H9 (cell line): ENCODE results near the gene PLA2G4C. TPM values are rescaled to one million over a fixed set of nuclear protein-coding genes. Genes with fewer than 3 reads are reported as not detected.

Source experiments
- DNase-seq: peaks from one replicate; pipeline ENCODE4 v3.0.0-alpha.2; 2017
- H2AFZ ChIP-seq: one replicate; pipeline ENCODE4 v1.6.1; 2013; ENCODE audit warnings: mild to moderate bottlenecking, low read length, control low read depth, moderate library complexity
- H2AK5ac ChIP-seq: 2 replicates; pipeline ENCODE4 v1.6.1; 2013; ENCODE audit warnings: low read length, control low read depth, mixed read lengths; ENCODE audit not compliant: insufficient read length
- H2BK120ac ChIP-seq: one replicate; pipeline ENCODE4 v1.6.1; 2013; ENCODE audit warnings: low read depth, mild to moderate bottlenecking, low read length, control low read depth, inconsistent platforms; ENCODE audit not compliant: poor library complexity, severe bottlenecking
- H2BK12ac ChIP-seq: 2 replicates; pipeline ENCODE4 v1.6.1; 2013; ENCODE audit warnings: low read length, control low read depth, mixed read lengths, low read depth; ENCODE audit not compliant: insufficient read length
- H2BK15ac ChIP-seq: 2 replicates; pipeline ENCODE4 v1.6.1; 2013; ENCODE audit warnings: low read depth, low read length, control low read depth
- H2BK20ac ChIP-seq: one replicate; pipeline ENCODE4 v1.6.1; 2013; ENCODE audit warnings: low read depth, mild to moderate bottlenecking, low read length, control low read depth, inconsistent platforms; ENCODE audit not compliant: poor library complexity, severe bottlenecking
- H2BK5ac ChIP-seq: 2 replicates; pipeline ENCODE4 v1.6.1; 2013; ENCODE audit warnings: low read length, control low read depth, mixed read lengths; ENCODE audit not compliant: insufficient read length
- H3K14ac ChIP-seq: 2 replicates; pipeline ENCODE4 v1.6.1; 2013; ENCODE audit warnings: low read length, control low read depth; ENCODE audit not compliant: insufficient read depth
- H3K18ac ChIP-seq: 2 replicates; pipeline ENCODE4 v1.6.1; 2013; ENCODE audit warnings: low read depth, mild to moderate bottlenecking, mixed read lengths, low read length, control low read depth; ENCODE audit not compliant: insufficient read length
- H3K23ac ChIP-seq: 2 replicates; pipeline ENCODE4 v1.6.1; 2013; ENCODE audit warnings: low read length, control low read depth, mixed read lengths, low read depth; ENCODE audit not compliant: insufficient read length
- H3K23me2 ChIP-seq: 2 replicates; pipeline ENCODE4 v1.6.1; 2013; ENCODE audit warnings: low read depth, mild to moderate bottlenecking, mixed read lengths, low read length, control low read depth; ENCODE audit not compliant: insufficient read length, poor library complexity, severe bottlenecking
- H3K27ac ChIP-seq: 2 replicates; pipeline ENCODE4 v1.5.1; 2013; ENCODE audit warnings: low read length, control low read depth, mixed read lengths, low read depth; ENCODE audit not compliant: insufficient read length
- H3K27me3 ChIP-seq: 2 replicates; pipeline ENCODE4 v1.6.1; 2013; ENCODE audit warnings: low read length, control low read depth, inconsistent platforms; ENCODE audit not compliant: insufficient read depth
- H3K4ac ChIP-seq: 2 replicates; pipeline ENCODE4 v1.6.1; 2013; ENCODE audit warnings: low read depth, mild to moderate bottlenecking, control low read depth, inconsistent platforms, low read length, moderate library complexity
- H3K4me1 ChIP-seq: 2 replicates; pipeline ENCODE4 v1.6.1; 2013; ENCODE audit warnings: low read length, control low read depth, inconsistent platforms; ENCODE audit not compliant: insufficient read depth
- H3K4me2 ChIP-seq: 2 replicates; pipeline ENCODE4 v1.6.1; 2013; ENCODE audit warnings: low read length, control low read depth, mixed read lengths; ENCODE audit not compliant: insufficient read length, insufficient read depth
- H3K56ac ChIP-seq: 2 replicates; pipeline ENCODE4 v1.6.1; 2013; ENCODE audit warnings: low read depth, mild to moderate bottlenecking, mixed read lengths, low read length, control low read depth; ENCODE audit not compliant: insufficient read length
- H3K79me1 ChIP-seq: 2 replicates; pipeline ENCODE4 v1.6.1; 2013; ENCODE audit warnings: low read depth, mild to moderate bottlenecking, moderate library complexity, low read length, control low read depth, inconsistent platforms; ENCODE audit not compliant: insufficient read depth, poor library complexity, severe bottlenecking
- H3K79me2 ChIP-seq: 2 replicates; pipeline ENCODE4 v1.6.1; 2013; ENCODE audit warnings: low read length, control low read depth, inconsistent platforms; ENCODE audit not compliant: insufficient read depth
- H3K9ac ChIP-seq: 2 replicates; pipeline ENCODE4 v1.6.1; 2013; ENCODE audit warnings: low read length, control low read depth, mixed read lengths; ENCODE audit not compliant: insufficient read length; ENCODE audit errors: extremely low read depth
- H3K9me3 ChIP-seq: one replicate; pipeline ENCODE4 v1.6.1; 2013; ENCODE audit warnings: low read depth, low read length, inconsistent platforms; ENCODE audit not compliant: control insufficient read depth
- H3T11ph ChIP-seq: one replicate; pipeline ENCODE4 v1.6.1; 2013; ENCODE audit warnings: mild to moderate bottlenecking, low read length, control low read depth, inconsistent platforms
- H4K20me1 ChIP-seq: one replicate; pipeline ENCODE4 v1.6.1; 2013; ENCODE audit not compliant: control insufficient read depth, insufficient read length, insufficient read depth
- H4K5ac ChIP-seq: 2 replicates; pipeline ENCODE4 v1.6.1; 2013; ENCODE audit warnings: low read depth, mild to moderate bottlenecking, mixed read lengths, low read length, control low read depth; ENCODE audit not compliant: insufficient read length
- H4K8ac ChIP-seq: replicated peaks from 2 replicates; pipeline ENCODE4 v1.6.1; 2013; ENCODE audit warnings: low read length, control low read depth, mixed read lengths, low read depth; ENCODE audit not compliant: insufficient read length
- H4K91ac ChIP-seq: 2 replicates; pipeline ENCODE4 v1.6.1; 2013; ENCODE audit warnings: low read depth, mild to moderate bottlenecking, moderate library complexity, mixed read lengths, low read length, control low read depth; ENCODE audit not compliant: insufficient read length
- H3K27ac Mint-ChIP-seq, 3 experiments: 2 replicates in 2 of 3; 3 replicates in 1 of 3; pipeline ENCODE4 v1.8.0; 2020 to 2021; ENCODE audit warnings: mixed read lengths in 3 of 3, mild to moderate bottlenecking in 1 of 3, moderate library complexity in 1 of 3
- H3K27me3 Mint-ChIP-seq: 2 replicates; pipeline ENCODE4 v1.8.0; 2021; ENCODE audit warnings: low read depth, mild to moderate bottlenecking, moderate library complexity, mixed read lengths
- H3K36me3 Mint-ChIP-seq, 3 experiments: 2 replicates in 2 of 3; 3 replicates in 1 of 3; pipeline ENCODE4 v1.8.0; 2020 to 2021; ENCODE audit warnings: low read depth in 3 of 3, mixed read lengths in 3 of 3; ENCODE audit not compliant: insufficient read depth in 1 of 3
- H3K4me1 Mint-ChIP-seq, 2 experiments: 2 replicates each; pipeline ENCODE4 v1.8.0; 2020; ENCODE audit warnings: mixed read lengths in 2 of 2
- H3K4me3 Mint-ChIP-seq, 2 experiments: 2 replicates in 1 of 2; 3 replicates in 1 of 2; pipeline ENCODE4 v1.8.0; 2020 to 2021; ENCODE audit warnings: mild to moderate bottlenecking in 2 of 2, mixed read lengths in 2 of 2, moderate library complexity in 1 of 2
- H3K9me3 Mint-ChIP-seq, 2 experiments: 2 replicates in 1 of 2; 3 replicates in 1 of 2; pipeline ENCODE4 v1.8.0; 2020; ENCODE audit warnings: mild to moderate bottlenecking in 2 of 2, mixed read lengths in 2 of 2, moderate library complexity in 1 of 2
- WGBS: extraction: QIAGEN DNeasy Blood & Tissue Kit; methylation state at CpG from one replicate; pipeline ENCODE4 v1.1.7; 2013; ENCODE audit warnings: missing lambda C conversion rate, low lambda C conversion rate, mixed read lengths; ENCODE audit not compliant: insufficient read length; ENCODE audit errors: extremely low coverage; 5-methylcytosine and 5-hydroxymethylcytosine counted together
- total RNA-seq: library from RNA; stranded (reverse); gene quantifications from 2 replicates; pipeline ENCODE4 v1.2.1, GENCODE V29; 2021
- TF ChIP-seq, protein P1 (sequence below): fragments of 200-600 bp; sonication (generic); conservative IDR thresholded peaks from 3 replicates; pipeline ENCODE4 v1.8.0; 2021; ENCODE audit warnings: antibody characterized with exemption, mild to moderate bottlenecking

Gene PLA2G4C
- total RNA-seq, 1 experiment from 2014 or later = 7.0 TPM

DNA sequence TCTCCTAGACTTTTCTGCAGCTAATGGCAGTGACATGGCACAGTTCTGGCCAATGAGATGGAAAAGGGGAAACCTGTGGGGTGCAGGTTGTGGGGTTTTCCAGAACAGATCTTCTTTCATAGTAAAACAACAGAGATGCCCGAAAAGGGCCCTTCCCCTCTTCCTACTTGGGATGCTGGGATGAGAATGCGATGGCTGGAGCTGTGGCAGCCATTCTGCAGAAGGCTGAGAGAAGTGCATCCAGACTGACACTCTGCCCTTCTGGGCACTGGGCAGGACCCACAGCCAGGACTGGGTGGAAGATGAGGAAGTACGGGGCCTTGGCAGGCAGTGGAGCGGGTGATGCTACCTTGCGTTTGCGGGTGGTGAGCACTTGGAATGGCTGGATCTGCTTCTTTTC is 16.9 kb upstream of the PLA2G4C start:
- Mint-ChIP-seq H3K4me1 (peaks cover 8 to 11% of the 10 kb centered on the region in 2 experiments), H3K27me3 (no peaks in the 10 kb centered on the region), H3K36me3 (peaks cover 51 to 91% (median 82%) of the 10 kb centered on the region in 3 experiments), H3K4me3 (no peak overlapping the region), H3K9me3 (no peaks in the 10 kb centered on the region), H3K27ac (peak overlapping the region in 1 of 3 experiments; percentile 76; a peak in 1 of 7 replicates)
- no peak overlapping the region for H2AFZ ChIP-seq
- no peak overlapping the region for H2BK120ac ChIP-seq
- H3K4me1 ChIP-seq = no peaks in the 10 kb centered on the region
- no peak overlapping the region for H3K4me2 ChIP-seq
- H2BK20ac ChIP-seq = no peak overlapping the region
- H3K56ac ChIP-seq = no peak overlapping the region
- no peak overlapping the region for H2BK15ac ChIP-seq
- no peaks in the 10 kb centered on the region for H3K23me2 ChIP-seq
- H3K79me2 ChIP-seq = no peaks in the 10 kb centered on the region
- H3K18ac ChIP-seq = no peak overlapping the region
- H3K79me1 ChIP-seq = no peaks in the 10 kb centered on the region
- TF ChIP-seq, protein P1, sequence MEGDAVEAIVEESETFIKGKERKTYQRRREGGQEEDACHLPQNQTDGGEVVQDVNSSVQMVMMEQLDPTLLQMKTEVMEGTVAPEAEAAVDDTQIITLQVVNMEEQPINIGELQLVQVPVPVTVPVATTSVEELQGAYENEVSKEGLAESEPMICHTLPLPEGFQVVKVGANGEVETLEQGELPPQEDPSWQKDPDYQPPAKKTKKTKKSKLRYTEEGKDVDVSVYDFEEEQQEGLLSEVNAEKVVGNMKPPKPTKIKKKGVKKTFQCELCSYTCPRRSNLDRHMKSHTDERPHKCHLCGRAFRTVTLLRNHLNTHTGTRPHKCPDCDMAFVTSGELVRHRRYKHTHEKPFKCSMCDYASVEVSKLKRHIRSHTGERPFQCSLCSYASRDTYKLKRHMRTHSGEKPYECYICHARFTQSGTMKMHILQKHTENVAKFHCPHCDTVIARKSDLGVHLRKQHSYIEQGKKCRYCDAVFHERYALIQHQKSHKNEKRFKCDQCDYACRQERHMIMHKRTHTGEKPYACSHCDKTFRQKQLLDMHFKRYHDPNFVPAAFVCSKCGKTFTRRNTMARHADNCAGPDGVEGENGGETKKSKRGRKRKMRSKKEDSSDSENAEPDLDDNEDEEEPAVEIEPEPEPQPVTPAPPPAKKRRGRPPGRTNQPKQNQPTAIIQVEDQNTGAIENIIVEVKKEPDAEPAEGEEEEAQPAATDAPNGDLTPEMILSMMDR = no peak
- H3K14ac ChIP-seq = no peak overlapping the region
- no peak overlapping the region for H4K8ac ChIP-seq
- no peak overlapping the region for H3K27ac ChIP-seq
- no peaks in the 10 kb centered on the region for H3K27me3 ChIP-seq
- H2BK5ac ChIP-seq = no peak overlapping the region
- no peaks in the 10 kb centered on the region for H4K20me1 ChIP-seq
- no peak overlapping the region for H3K23ac ChIP-seq
- H3T11ph ChIP-seq = no peak overlapping the region
- H4K91ac ChIP-seq = no peak overlapping the region
- no peak overlapping the region for H4K5ac ChIP-seq
- no peaks in the 10 kb centered on the region for H3K9me3 ChIP-seq
- H3K4ac ChIP-seq = no peak overlapping the region
- no peak overlapping the region for H3K9ac ChIP-seq
- H2AK5ac ChIP-seq = no peak overlapping the region
- WGBS = no CpG with 5 or more reads among the region's 6 CpGs
- no peak for DNase-seq
- no peak overlapping the region for H2BK12ac ChIP-seq
